ENCODE results near the gene UBE2E2. TPM values are rescaled to one million over a fixed set of nuclear protein-coding genes. Genes with fewer than 3 reads are reported as not detected.

The UBE2E2 gene
- total RNA-seq, 2 experiments from 2014 or later = 41.1 to 48.8 TPM

DNA sequence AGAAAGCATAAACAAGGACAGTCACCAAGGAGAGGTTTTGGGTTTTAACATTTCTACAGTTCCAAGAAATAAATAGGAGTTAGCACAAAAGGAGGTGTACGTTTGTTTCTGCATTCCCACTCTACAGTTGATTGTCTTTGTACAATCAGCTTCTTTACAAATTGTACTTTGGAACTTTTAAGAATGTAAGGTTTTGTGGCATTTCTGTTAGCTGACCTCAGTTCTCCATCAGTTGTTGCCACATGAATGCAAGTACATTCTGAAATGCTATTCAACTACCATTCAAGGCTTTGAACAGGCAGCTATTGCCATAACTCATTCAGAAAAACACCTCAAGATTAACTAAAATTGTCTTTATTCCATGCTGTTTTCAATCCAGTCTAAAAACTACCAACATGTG, 349.4 kb downstream of the UBE2E2 start:
- intact Hi-C loops (cut with micrococcal nuclease; ENCODE audit: unreplicated experiment) = no loop called here
- no peak for DNase-seq (ENCODE audit: low spot score)
- Histone ChIP-seq H3K9me3 (ENCODE audit: low read length) (no peaks in the 10 kb centered on the region), H3K36me3 (ENCODE audit: insufficient read depth, low read length) (no peaks in the 10 kb centered on the region), H3K27ac (ENCODE audit: low read depth, low read length, poor library complexity, severe bottlenecking) (no peak overlapping the region), H3K79me2 (ENCODE audit: insufficient read depth, low read depth, low read length) (no peaks in the 10 kb centered on the region), H3K4me3 (ENCODE audit: low read depth, low read length, poor library complexity, severe bottlenecking) (no peak overlapping the region), H3K4me2 (ENCODE audit: low read length) (no peak overlapping the region), H4K20me1 (ENCODE audit: insufficient read depth, low read length) (no peaks in the 10 kb centered on the region), H3K9me2 (ENCODE audit: insufficient read depth, low read length) (no peaks in the 10 kb centered on the region), H3K4me1 (ENCODE audit: insufficient read depth, low read length, poor library complexity, severe bottlenecking) (peaks cover 25% of the 10 kb centered on the region), H2AFZ (ENCODE audit: low read length) (no peak overlapping the region)
- ChIA-PET CTCF (ENCODE audit: unreplicated experiment) (no interaction called here), POLR2A (interaction anchor here (0.9 to 1.0 kb wide), 3 partner anchors 11 to 34 kb away, joined by 3 to 4 read pairs (median 4); no protein-coding TSS in a partner anchor)
- TF ChIP-seq EZH2phosphoT487 (IDR thresholded peaks at IDR 0.05; ENCODE audit: borderline replicate concordance, low read depth, low read length) = no peak
- TF ChIP-seq, protein P1, sequence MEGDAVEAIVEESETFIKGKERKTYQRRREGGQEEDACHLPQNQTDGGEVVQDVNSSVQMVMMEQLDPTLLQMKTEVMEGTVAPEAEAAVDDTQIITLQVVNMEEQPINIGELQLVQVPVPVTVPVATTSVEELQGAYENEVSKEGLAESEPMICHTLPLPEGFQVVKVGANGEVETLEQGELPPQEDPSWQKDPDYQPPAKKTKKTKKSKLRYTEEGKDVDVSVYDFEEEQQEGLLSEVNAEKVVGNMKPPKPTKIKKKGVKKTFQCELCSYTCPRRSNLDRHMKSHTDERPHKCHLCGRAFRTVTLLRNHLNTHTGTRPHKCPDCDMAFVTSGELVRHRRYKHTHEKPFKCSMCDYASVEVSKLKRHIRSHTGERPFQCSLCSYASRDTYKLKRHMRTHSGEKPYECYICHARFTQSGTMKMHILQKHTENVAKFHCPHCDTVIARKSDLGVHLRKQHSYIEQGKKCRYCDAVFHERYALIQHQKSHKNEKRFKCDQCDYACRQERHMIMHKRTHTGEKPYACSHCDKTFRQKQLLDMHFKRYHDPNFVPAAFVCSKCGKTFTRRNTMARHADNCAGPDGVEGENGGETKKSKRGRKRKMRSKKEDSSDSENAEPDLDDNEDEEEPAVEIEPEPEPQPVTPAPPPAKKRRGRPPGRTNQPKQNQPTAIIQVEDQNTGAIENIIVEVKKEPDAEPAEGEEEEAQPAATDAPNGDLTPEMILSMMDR (conservative IDR thresholded peaks at IDR 0.05; ENCODE audit: low read length) = no peak
- BruUV-seq (replicated peaks) = no TSS peak

- H3K27ac ChIP-seq (ENCODE audit: low read depth, low read length, poor library complexity, severe bottlenecking) = no peak overlapping the region
- no peak overlapping the region; the same call in 1 of the 2 replicates for H2AFZ ChIP-seq (ENCODE audit: low read length)
- H3K36me3 ChIP-seq (ENCODE audit: insufficient read depth, low read length) = no peaks in the 10 kb centered on the region
- 0 out of 2 replicates have a peak overlapping the region, but pooled peaks have one; percentile 13 for H3K4me2 ChIP-seq (ENCODE audit: low read length)
- no peaks in the 10 kb centered on the region for H3K9me3 ChIP-seq (ENCODE audit: low read length)
- no peaks in the 10 kb centered on the region for H3K79me2 ChIP-seq (ENCODE audit: insufficient read depth, low read depth, low read length)
- intact Hi-C loops (cut with micrococcal nuclease; ENCODE audit: unreplicated experiment) = no loop called here
- TF ChIP-seq, protein P1 (conservative IDR thresholded peaks at IDR 0.05; ENCODE audit: low read length) = no peak
- no peak for TF ChIP-seq EZH2phosphoT487 (IDR thresholded peaks at IDR 0.05; ENCODE audit: borderline replicate concordance, low read depth, low read length)
- no TSS peak for BruUV-seq (replicated peaks)
- no peaks in the 10 kb centered on the region for H4K20me1 ChIP-seq (ENCODE audit: insufficient read depth, low read length)
- H3K4me3 ChIP-seq (ENCODE audit: low read depth, low read length, poor library complexity, severe bottlenecking) = no peak overlapping the region
- CTCF ChIA-PET (ENCODE audit: unreplicated experiment) = no interaction called here
- peak; percentile 44 for DNase-seq (ENCODE audit: low spot score)
- no peaks in the 10 kb centered on the region for H3K9me2 ChIP-seq (ENCODE audit: insufficient read depth, low read length)
- peaks cover 25% of the 10 kb centered on the region for H3K4me1 ChIP-seq (ENCODE audit: insufficient read depth, low read length, poor library complexity, severe bottlenecking)
- POLR2A ChIA-PET = interaction anchor here (1.0 kb wide), 1 partner anchor 34 kb away, joined by 4 read pairs; no protein-coding TSS in a partner anchor
These were observed 350.2 kb downstream of the UBE2E2 start for GRCh38 chr3:23553353-23553752.

GRCh38 chr3:23565041-23565775, 362.1 kb downstream of the UBE2E2 start:
- ChIA-PET POLR2A (interaction anchor here (0.6 to 1.2 kb wide), 5 partner anchors 9 to 152 kb away, joined by 3 read pairs; no protein-coding TSS in a partner anchor), CTCF (ENCODE audit: unreplicated experiment) (interaction anchor here (0.5 kb wide), 1 partner anchor 13 kb away, joined by 3 read pairs; no protein-coding TSS in a partner anchor)
- Histone ChIP-seq H3K4me3 (ENCODE audit: low read depth, low read length, poor library complexity, severe bottlenecking) (no peak overlapping the region), H4K20me1 (ENCODE audit: insufficient read depth, low read length) (no peaks in the 10 kb centered on the region), H3K4me1 (ENCODE audit: insufficient read depth, low read length, poor library complexity, severe bottlenecking) (peaks cover 9% of the 10 kb centered on the region), H2AFZ (ENCODE audit: low read length) (no peak overlapping the region), H3K9me2 (ENCODE audit: insufficient read depth, low read length) (no peaks in the 10 kb centered on the region), H3K9me3 (ENCODE audit: low read length) (no peaks in the 10 kb centered on the region), H3K36me3 (ENCODE audit: insufficient read depth, low read length) (no peaks in the 10 kb centered on the region), H3K27ac (ENCODE audit: low read depth, low read length, poor library complexity, severe bottlenecking) (no peak overlapping the region), H3K4me2 (ENCODE audit: low read length) (no peak overlapping the region), H3K79me2 (ENCODE audit: insufficient read depth, low read depth, low read length) (no peaks in the 10 kb centered on the region)
- intact Hi-C loops (cut with micrococcal nuclease; ENCODE audit: unreplicated experiment) = no loop called here
- DNase-seq (ENCODE audit: low spot score) = no peak
- no TSS peak for BruUV-seq (replicated peaks)
- TF ChIP-seq, protein P1 (conservative IDR thresholded peaks at IDR 0.05; ENCODE audit: low read length) = no peak
- TF ChIP-seq EZH2phosphoT487 (IDR thresholded peaks at IDR 0.05; ENCODE audit: borderline replicate concordance, low read depth, low read length) = no peak

Data from OCI-LY7 (cell line).